ENCODE data around the gene MRPL45.

MRPL45 gene

GRCh38 chr17:38349097-38349730 lies 52.2 kb downstream of the MRPL45 start:
- DNase-seq (ENCODE audit: low spot score): peak; percentile 88

GRCh38 chr17:38350035-38350434 lies 53.1 kb downstream of the MRPL45 start:
- DNase-seq (ENCODE audit: low spot score): no peak

- peak; percentile 97 for DNase-seq (ENCODE audit: low spot score)
Measured at GRCh38 chr17:38351412-38352222, 54.6 kb downstream of the MRPL45 start, which contains the start of gene SOCS7. Gene SOCS7, plus strand, starts transcription at chr17:38351844. Its CDS starts 209 bp downstream, at chr17:38352053.

GRCh38 chr17:38352245-38353085 lies 55.5 kb downstream of the MRPL45 start:
- peak; percentile 59 for DNase-seq (ENCODE audit: low spot score)

GRCh38 chr17:38353086-38353604 lies 56.2 kb downstream of the MRPL45 start:
- no peak for DNase-seq (ENCODE audit: low spot score)

GRCh38 chr17:38353668-38354067 lies 56.7 kb downstream of the MRPL45 start:
- DNase-seq (ENCODE audit: low spot score): no peak

- no peak for DNase-seq (ENCODE audit: low spot score)
Measured at GRCh38 chr17:38354466-38354865, 57.5 kb downstream of the MRPL45 start.

GRCh38 chr17:38355251-38355650 lies 58.3 kb downstream of the MRPL45 start:
- no peak for DNase-seq (ENCODE audit: low spot score)

- no peak for DNase-seq (ENCODE audit: low spot score)
Measured at GRCh38 chr17:38357486-38358123, 60.6 kb downstream of the MRPL45 start.

GRCh38 chr17:38358586-38359513 lies 61.9 kb downstream of the MRPL45 start:
- DNase-seq (ENCODE audit: low spot score): peak; percentile 42

GRCh38 chr17:38361694-38362465 lies 64.9 kb downstream of the MRPL45 start:
- peak; percentile 29 for DNase-seq (ENCODE audit: low spot score)

- DNase-seq (ENCODE audit: low spot score): no peak
Measured at GRCh38 chr17:38363016-38363415, 66.0 kb downstream of the MRPL45 start.

GRCh38 chr17:38364741-38365140 lies 67.8 kb downstream of the MRPL45 start:
- DNase-seq (ENCODE audit: low spot score): no peak

GRCh38 chr17:38369124-38369886 lies 72.3 kb downstream of the MRPL45 start:
- DNase-seq (ENCODE audit: low spot score): no peak
